Measurements from ENCODE around the gene ACTMAP. TPM values are rescaled to one million over a fixed set of nuclear protein-coding genes. Genes with fewer than 3 reads are reported as not detected.

ACTMAP gene
- total and polyA plus RNA-seq, 9 of the 15 experiments (the other 6 are each of a cell fraction or from before 2014, with no cell fraction given) = 1.7 to 16.6 (median 4.9) TPM

DNA sequence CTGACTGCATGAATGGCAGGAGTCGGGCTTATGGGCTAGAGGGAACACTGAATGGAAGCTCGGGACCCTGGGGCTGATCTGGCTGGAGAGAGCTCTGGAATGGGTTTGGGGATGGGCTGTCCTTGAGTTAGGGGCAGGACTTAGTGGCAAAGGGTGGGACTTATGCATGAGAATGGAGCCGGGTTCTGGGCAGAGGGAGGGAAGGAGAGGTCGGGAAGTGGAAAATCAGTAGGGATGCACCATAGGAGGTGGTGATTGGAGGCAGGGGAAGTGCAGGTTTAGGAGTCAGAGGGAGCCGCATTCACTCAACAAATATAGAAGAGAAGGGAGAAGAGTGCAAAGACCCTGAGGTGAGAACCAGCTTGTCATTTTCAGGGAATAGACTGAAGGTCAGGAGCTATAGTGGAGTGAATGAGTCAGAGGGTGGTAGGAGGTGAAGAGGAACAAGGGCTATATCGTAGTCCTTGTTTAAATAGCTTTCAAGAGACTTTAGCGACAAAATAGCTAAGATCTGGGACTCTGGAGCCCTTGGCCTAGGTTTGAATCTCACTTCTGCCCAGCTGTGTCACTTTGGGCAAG, 28.5 kb upstream of the ACTMAP start (continued):
- TF ChIP-seq, protein P1, sequence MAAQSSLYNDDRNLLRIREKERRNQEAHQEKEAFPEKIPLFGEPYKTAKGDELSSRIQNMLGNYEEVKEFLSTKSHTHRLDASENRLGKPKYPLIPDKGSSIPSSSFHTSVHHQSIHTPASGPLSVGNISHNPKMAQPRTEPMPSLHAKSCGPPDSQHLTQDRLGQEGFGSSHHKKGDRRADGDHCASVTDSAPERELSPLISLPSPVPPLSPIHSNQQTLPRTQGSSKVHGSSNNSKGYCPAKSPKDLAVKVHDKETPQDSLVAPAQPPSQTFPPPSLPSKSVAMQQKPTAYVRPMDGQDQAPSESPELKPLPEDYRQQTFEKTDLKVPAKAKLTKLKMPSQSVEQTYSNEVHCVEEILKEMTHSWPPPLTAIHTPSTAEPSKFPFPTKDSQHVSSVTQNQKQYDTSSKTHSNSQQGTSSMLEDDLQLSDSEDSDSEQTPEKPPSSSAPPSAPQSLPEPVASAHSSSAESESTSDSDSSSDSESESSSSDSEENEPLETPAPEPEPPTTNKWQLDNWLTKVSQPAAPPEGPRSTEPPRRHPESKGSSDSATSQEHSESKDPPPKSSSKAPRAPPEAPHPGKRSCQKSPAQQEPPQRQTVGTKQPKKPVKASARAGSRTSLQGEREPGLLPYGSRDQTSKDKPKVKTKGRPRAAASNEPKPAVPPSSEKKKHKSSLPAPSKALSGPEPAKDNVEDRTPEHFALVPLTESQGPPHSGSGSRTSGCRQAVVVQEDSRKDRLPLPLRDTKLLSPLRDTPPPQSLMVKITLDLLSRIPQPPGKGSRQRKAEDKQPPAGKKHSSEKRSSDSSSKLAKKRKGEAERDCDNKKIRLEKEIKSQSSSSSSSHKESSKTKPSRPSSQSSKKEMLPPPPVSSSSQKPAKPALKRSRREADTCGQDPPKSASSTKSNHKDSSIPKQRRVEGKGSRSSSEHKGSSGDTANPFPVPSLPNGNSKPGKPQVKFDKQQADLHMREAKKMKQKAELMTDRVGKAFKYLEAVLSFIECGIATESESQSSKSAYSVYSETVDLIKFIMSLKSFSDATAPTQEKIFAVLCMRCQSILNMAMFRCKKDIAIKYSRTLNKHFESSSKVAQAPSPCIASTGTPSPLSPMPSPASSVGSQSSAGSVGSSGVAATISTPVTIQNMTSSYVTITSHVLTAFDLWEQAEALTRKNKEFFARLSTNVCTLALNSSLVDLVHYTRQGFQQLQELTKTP (IDR thresholded peaks at IDR 0.05; ENCODE audit: low read depth in 1 of 2, partially characterized antibody in 2 of 2) = peak in 1 of 2 experiments; percentile 55
- TF ChIP-seq LCOR (CRISPR knock-in tag; IDR thresholded peaks at IDR 0.05) (0 out of 2 replicates have a peak, but pooled peaks have one; percentile 13), JUN (IDR thresholded peaks at IDR 0.05; ENCODE audit: borderline replicate concordance, low read depth, low read length) (0 out of 2 replicates have a peak, but pooled peaks have one; percentile 24), JUN (CRISPR knock-in tag; IDR thresholded peaks at IDR 0.05; ENCODE audit: borderline replicate concordance) (no peak), FOSL1 (tag; conservative IDR thresholded peaks at IDR 0.05) (peak; percentile 62), JUND (IDR thresholded peaks at IDR 0.05; ENCODE audit: borderline replicate concordance, low read depth, low read length) (peak; percentile 57; the same call in 1 of the 2 replicates), JUND (tag; IDR thresholded peaks at IDR 0.05; ENCODE audit: borderline replicate concordance, low read depth, low read length) (peak; percentile 20; the same call in 1 of the 3 replicates), LARP7 (IDR thresholded peaks at IDR 0.05) (0 out of 2 replicates have a peak, but pooled peaks have one; percentile 15), ARNT (IDR thresholded peaks at IDR 0.05) (0 out of 4 replicates have a peak, but pooled peaks of 1 of the 2 experiments have one; percentile 37), ARHGAP35 (IDR thresholded peaks at IDR 0.05; ENCODE audit: partially characterized antibody) (peak; percentile 31), HCFC1 (IDR thresholded peaks at IDR 0.05; ENCODE audit: low read depth, low read length) (no peak), DPF2 (IDR thresholded peaks at IDR 0.05) (0 out of 2 replicates have a peak, but pooled peaks have one; percentile 43), SMARCC2 (IDR thresholded peaks at IDR 0.05; ENCODE audit: low read depth) (0 out of 2 replicates have a peak, but pooled peaks have one; percentile 22), ZNF175 (CRISPR knock-in tag; IDR thresholded peaks at IDR 0.05; ENCODE audit: low read depth) (no peak), SMARCE1 (IDR thresholded peaks at IDR 0.05) (0 out of 2 replicates have a peak, but pooled peaks have one; percentile 62)
- TF ChIP-seq, protein P2, sequence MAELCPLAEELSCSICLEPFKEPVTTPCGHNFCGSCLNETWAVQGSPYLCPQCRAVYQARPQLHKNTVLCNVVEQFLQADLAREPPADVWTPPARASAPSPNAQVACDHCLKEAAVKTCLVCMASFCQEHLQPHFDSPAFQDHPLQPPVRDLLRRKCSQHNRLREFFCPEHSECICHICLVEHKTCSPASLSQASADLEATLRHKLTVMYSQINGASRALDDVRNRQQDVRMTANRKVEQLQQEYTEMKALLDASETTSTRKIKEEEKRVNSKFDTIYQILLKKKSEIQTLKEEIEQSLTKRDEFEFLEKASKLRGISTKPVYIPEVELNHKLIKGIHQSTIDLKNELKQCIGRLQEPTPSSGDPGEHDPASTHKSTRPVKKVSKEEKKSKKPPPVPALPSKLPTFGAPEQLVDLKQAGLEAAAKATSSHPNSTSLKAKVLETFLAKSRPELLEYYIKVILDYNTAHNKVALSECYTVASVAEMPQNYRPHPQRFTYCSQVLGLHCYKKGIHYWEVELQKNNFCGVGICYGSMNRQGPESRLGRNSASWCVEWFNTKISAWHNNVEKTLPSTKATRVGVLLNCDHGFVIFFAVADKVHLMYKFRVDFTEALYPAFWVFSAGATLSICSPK (IDR thresholded peaks at IDR 0.05; ENCODE audit: borderline replicate concordance) = 0 out of 2 replicates have a peak, but pooled peaks have one; percentile 58

All from K562 (cell line).